A549 (cell line): Measurements from ENCODE around the gene CHD6. TPM values are rescaled to one million over a fixed set of nuclear protein-coding genes. Genes with fewer than 3 reads are reported as not detected.

Experiments
- ATAC-seq, 2 experiments: fragments of 200-7000 bp in 1 of 2; fragments of >200 bp in 1 of 2; cut with Nextera tagmentation in 1 of 2; cut with Tn5 transposase in 1 of 2; 3 replicates each; pipeline versions ENCODE4 v1.8.0 to v1.9.1; 2018 to 2020; ENCODE audit warnings: mild to moderate bottlenecking in 1 of 2, moderate library complexity in 1 of 2
- CTCF ChIA-PET: fragments of 300-600 bp; sonication (Branson Sonifier 250); formaldehyde crosslinking; extraction: SDS; loops from one replicate; lab custom pipeline; 2021; ENCODE audit warnings: antibody characterized with exemption, inconsistent platforms; lab: Yijun Ruan, JAX
- POLR2A ChIA-PET: fragments of 350-600 bp; formaldehyde crosslinking; extraction: SDS; loops from one replicate; lab custom pipeline; 2021; ENCODE audit warnings: antibody characterized with exemption, inconsistent platforms; lab: Yijun Ruan, JAX
- DNase-seq, 2 experiments: peaks; one replicate each; pipeline versions ENCODE4 v3.0.0 to v3.0.0-alpha.2; 2011 to 2016; ENCODE audit warnings: low read depth in 1 of 2, low spot score in 1 of 2
- FAIRE-seq: peaks from 2 replicates; lab custom pipeline; 2011; peaks lifted over from hg19 to GRCh38; lab: Jason Lieb, UNC
- H3K27ac ChIP-seq, 2 experiments: fragments of >200 bp; sonication (Bioruptor Twin); formaldehyde crosslinking; 3 replicates each; pipeline ENCODE4 v1.5.1; 2016 to 2017
- H3K4me1 ChIP-seq: fragments of >200 bp; sonication (Bioruptor Twin); formaldehyde crosslinking; 3 replicates; pipeline ENCODE4 v1.6.1; 2016
- H3K4me2 ChIP-seq: fragments of >200 bp; sonication (Bioruptor Twin); formaldehyde crosslinking; 3 replicates; pipeline ENCODE4 v1.6.1; 2016
- H3K4me3 ChIP-seq: fragments of >200 bp; sonication (Bioruptor Twin); formaldehyde crosslinking; 3 replicates; pipeline ENCODE4 v1.5.1; 2016
- H3K9me3 ChIP-seq: fragments of >200 bp; sonication (Bioruptor Twin); formaldehyde crosslinking; 3 replicates; pipeline ENCODE4 v1.6.1; 2016
- BHLHE40 ChIP-seq: IDR thresholded peaks from 2 replicates; pipeline ENCODE4 v1.6.1; 2012; ENCODE audit warnings: low read depth, low read length, inconsistent platforms
- CEBPB ChIP-seq, 2 experiments: fragments of >200 bp in 1 of 2; sonication (Bioruptor Twin) in 1 of 2; formaldehyde crosslinking in 1 of 2; IDR thresholded peaks; 2 replicates each; pipeline ENCODE4 v1.6.1; 2012 to 2016
- CHD4 ChIP-seq: fragments of 200-600 bp; sonication (generic); IDR thresholded peaks from 2 replicates; pipeline ENCODE4 v1.6.1; 2016; ENCODE audit warnings: antibody characterized with exemption, mild to moderate bottlenecking, borderline replicate concordance
- EHMT2 ChIP-seq: fragments of 200-600 bp; sonication (generic); IDR thresholded peaks from 2 replicates; pipeline ENCODE4 v1.6.1; 2016; ENCODE audit warnings: antibody characterized with exemption, low read depth, mild to moderate bottlenecking, moderate library complexity
- FOSL2 ChIP-seq, 2 experiments: fragments of 450-650 bp in 1 of 2; fragments of >200 bp in 1 of 2; sonication (Bioruptor Twin) in 1 of 2; formaldehyde crosslinking; IDR thresholded peaks; 2 replicates each; pipeline versions ENCODE4 v1.5.0 to v1.6.1; 2016 to 2020; ENCODE audit warnings: mild to moderate bottlenecking in 1 of 2, moderate library complexity in 1 of 2
- HOXA7 ChIP-seq: fragments of 250-450 bp; sonication (Bioruptor Pico); IDR thresholded peaks from 2 replicates; pipeline ENCODE4 v1.5.0; 2020; ENCODE audit warnings: mild to moderate bottlenecking, moderate library complexity
- HOXB13 ChIP-seq: fragments of 250-450 bp; sonication (Bioruptor Pico); IDR thresholded peaks from 2 replicates; pipeline ENCODE4 v1.5.0; 2020; ENCODE audit warnings: low read depth, mild to moderate bottlenecking, moderate library complexity
- JUNB ChIP-seq: fragments of >200 bp; sonication (Bioruptor Twin); formaldehyde crosslinking; IDR thresholded peaks from 2 replicates; pipeline ENCODE4 v1.6.1; 2016
- MAFK ChIP-seq: fragments of 450-650 bp; IDR thresholded peaks from 2 replicates; pipeline ENCODE4 v1.6.1; 2014; ENCODE audit not compliant: partially characterized antibody
- MAZ ChIP-seq: fragments of 150-350 bp; IDR thresholded peaks from 2 replicates; pipeline ENCODE4 v1.6.1; 2014; ENCODE audit warnings: antibody characterized with exemption, low read depth, low read length, borderline replicate concordance
- MYC ChIP-seq: IDR thresholded peaks from 2 replicates; pipeline ENCODE4 v1.6.1; 2012; ENCODE audit warnings: mild to moderate bottlenecking, inconsistent platforms, low read length, improper control_type of control experiment, borderline replicate concordance
- PHF8 ChIP-seq: fragments of 200-600 bp; sonication (generic); IDR thresholded peaks from 2 replicates; pipeline ENCODE4 v1.6.1; 2016; ENCODE audit warnings: low read depth, mild to moderate bottlenecking, antibody characterized with exemption, moderate library complexity, borderline replicate concordance
- POLR2A ChIP-seq: IDR thresholded peaks from 2 replicates; pipeline ENCODE4 v1.6.1; 2012; ENCODE audit warnings: mild to moderate bottlenecking, low read length
- RCOR1 ChIP-seq: fragments of 150-350 bp; IDR thresholded peaks from 2 replicates; pipeline ENCODE4 v1.6.1; 2014; ENCODE audit warnings: antibody characterized with exemption, low read length, low read depth
- RFX5 ChIP-seq: fragments of 450-650 bp; IDR thresholded peaks from 2 replicates; pipeline ENCODE4 v1.7.1; 2014; ENCODE audit warnings: antibody characterized with exemption, mild to moderate bottlenecking, moderate library complexity
- RNF2 ChIP-seq: fragments of 200-600 bp; sonication (generic); IDR thresholded peaks from 2 replicates; pipeline ENCODE4 v1.6.1; 2016; ENCODE audit warnings: low read depth, mild to moderate bottlenecking, antibody characterized with exemption, moderate library complexity, borderline replicate concordance
- SMC3 ChIP-seq: fragments of >200 bp; sonication (Bioruptor Twin); formaldehyde crosslinking; IDR thresholded peaks from 3 replicates; pipeline ENCODE4 v1.6.1; 2018; ENCODE audit warnings: inconsistent platforms
- TFCP2L1 ChIP-seq: fragments of 250-450 bp; sonication (Bioruptor Pico); IDR thresholded peaks from 2 replicates; pipeline ENCODE4 v1.5.0; 2021; ENCODE audit warnings: mild to moderate bottlenecking
- ZC3H11A ChIP-seq: fragments of 450-650 bp; IDR thresholded peaks from 2 replicates; pipeline ENCODE4 v1.6.1; 2014; ENCODE audit warnings: antibody characterized with exemption, mild to moderate bottlenecking
- ZFP36 ChIP-seq: fragments of 450-650 bp; IDR thresholded peaks from 2 replicates; pipeline ENCODE4 v1.6.1; 2014; ENCODE audit warnings: borderline replicate concordance; ENCODE audit not compliant: partially characterized antibody
- WGBS: methylation state at CpG from one replicate; pipeline ENCODE4 v1.1.6; 2017; ENCODE audit errors: missing lambda C conversion rate; 5-methylcytosine and 5-hydroxymethylcytosine counted together
- polyA plus RNA-seq, 4 experiments: library from polyadenylated mRNA; depleted of rRNA in 3 of 4; stranded (reverse); fragments of >200 nt; fragmentation: RNase III in 1 of 4; extraction: RNeasy Plus Mini Kit Qiagen cat#74134 plus additional on column Dnase treatment in 1 of 4; gene quantifications; 2 replicates in 3 of 4; 3 replicates in 1 of 4; pipeline ENCODE4 v1.2.3, GENCODE V29; 2011 to 2017
- TF ChIP-seq, protein P1 (sequence below): fragments of >200 bp; sonication (Bioruptor Twin); formaldehyde crosslinking; IDR thresholded peaks from 3 replicates; pipeline ENCODE4 v1.5.1; 2016
- TF ChIP-seq, protein P2 (sequence below): fragments of 450-650 bp; IDR thresholded peaks from 2 replicates; pipeline ENCODE4 v1.6.1; 2014; ENCODE audit warnings: antibody characterized with exemption
- TF ChIP-seq, protein P3 (sequence below): fragments of 150-350 bp; IDR thresholded peaks from 2 replicates; pipeline ENCODE4 v1.6.1; 2014; ENCODE audit warnings: low read depth, mild to moderate bottlenecking, low read length
- TF ChIP-seq, protein P4 (sequence below): fragments of >200 bp; sonication (Bioruptor Twin); formaldehyde crosslinking; IDR thresholded peaks from 3 replicates; pipeline ENCODE4 v1.6.1; 2016

The CHD6 gene
- polyA plus RNA-seq, 2 of the 4 experiments (the other 2 are of a cell fraction): 8.2 to 22.6 TPM

DNA sequence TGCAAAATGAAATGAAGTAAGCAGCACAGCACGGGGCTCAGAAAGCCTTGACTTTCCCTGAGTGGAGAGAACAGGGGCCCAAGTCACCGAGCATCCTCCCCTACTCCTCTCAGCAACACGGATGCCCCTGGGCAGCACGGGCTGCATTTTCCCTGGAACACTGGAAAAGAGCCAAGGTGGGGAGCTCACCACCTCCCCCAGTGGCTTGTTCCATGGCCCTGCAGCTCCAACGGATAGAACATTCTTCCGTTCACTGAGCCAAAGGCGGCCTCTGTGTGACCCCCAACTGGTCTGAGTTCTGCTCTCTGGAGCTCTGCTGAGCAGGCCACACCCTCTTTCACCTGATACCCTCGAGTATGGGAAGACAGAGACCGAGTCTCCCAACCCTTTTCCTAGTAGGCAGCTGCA lies 230.7 kb downstream of the CHD6 start:
- DNase-seq (no peak), ATAC-seq (peak; percentile 57 to 63; a peak in 4 of 6 replicates), FAIRE-seq (no peak)
- H3K4me3 ChIP-seq: no peak overlapping the region
- no peaks in the 10 kb centered on the region for H3K9me3 ChIP-seq
- H3K27ac ChIP-seq: no peak overlapping the region
- POLR2A ChIA-PET: no interaction called here
- WGBS: 50% methylated on average over 9 of the region's 9 CpGs
- no peaks in the 10 kb centered on the region for H3K4me1 ChIP-seq
- TF ChIP-seq CHD4 (no peak), RCOR1 (no peak), RFX5 (no peak), JUNB (no peak), MAZ (no peak), HOXA7 (no peak), SMC3 (no peak), BHLHE40 (no peak), RNF2 (no peak), MYC (no peak)
- TF ChIP-seq, protein P1, sequence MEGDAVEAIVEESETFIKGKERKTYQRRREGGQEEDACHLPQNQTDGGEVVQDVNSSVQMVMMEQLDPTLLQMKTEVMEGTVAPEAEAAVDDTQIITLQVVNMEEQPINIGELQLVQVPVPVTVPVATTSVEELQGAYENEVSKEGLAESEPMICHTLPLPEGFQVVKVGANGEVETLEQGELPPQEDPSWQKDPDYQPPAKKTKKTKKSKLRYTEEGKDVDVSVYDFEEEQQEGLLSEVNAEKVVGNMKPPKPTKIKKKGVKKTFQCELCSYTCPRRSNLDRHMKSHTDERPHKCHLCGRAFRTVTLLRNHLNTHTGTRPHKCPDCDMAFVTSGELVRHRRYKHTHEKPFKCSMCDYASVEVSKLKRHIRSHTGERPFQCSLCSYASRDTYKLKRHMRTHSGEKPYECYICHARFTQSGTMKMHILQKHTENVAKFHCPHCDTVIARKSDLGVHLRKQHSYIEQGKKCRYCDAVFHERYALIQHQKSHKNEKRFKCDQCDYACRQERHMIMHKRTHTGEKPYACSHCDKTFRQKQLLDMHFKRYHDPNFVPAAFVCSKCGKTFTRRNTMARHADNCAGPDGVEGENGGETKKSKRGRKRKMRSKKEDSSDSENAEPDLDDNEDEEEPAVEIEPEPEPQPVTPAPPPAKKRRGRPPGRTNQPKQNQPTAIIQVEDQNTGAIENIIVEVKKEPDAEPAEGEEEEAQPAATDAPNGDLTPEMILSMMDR: no peak
- TF ChIP-seq, protein P2, sequence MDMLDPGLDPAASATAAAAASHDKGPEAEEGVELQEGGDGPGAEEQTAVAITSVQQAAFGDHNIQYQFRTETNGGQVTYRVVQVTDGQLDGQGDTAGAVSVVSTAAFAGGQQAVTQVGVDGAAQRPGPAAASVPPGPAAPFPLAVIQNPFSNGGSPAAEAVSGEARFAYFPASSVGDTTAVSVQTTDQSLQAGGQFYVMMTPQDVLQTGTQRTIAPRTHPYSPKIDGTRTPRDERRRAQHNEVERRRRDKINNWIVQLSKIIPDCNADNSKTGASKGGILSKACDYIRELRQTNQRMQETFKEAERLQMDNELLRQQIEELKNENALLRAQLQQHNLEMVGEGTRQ: no peak
- TF ChIP-seq, protein P3, sequence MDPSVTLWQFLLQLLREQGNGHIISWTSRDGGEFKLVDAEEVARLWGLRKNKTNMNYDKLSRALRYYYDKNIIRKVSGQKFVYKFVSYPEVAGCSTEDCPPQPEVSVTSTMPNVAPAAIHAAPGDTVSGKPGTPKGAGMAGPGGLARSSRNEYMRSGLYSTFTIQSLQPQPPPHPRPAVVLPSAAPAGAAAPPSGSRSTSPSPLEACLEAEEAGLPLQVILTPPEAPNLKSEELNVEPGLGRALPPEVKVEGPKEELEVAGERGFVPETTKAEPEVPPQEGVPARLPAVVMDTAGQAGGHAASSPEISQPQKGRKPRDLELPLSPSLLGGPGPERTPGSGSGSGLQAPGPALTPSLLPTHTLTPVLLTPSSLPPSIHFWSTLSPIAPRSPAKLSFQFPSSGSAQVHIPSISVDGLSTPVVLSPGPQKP: no peak
- CTCF ChIA-PET: no interaction called here
- no peak overlapping the region for H3K4me2 ChIP-seq

DNA sequence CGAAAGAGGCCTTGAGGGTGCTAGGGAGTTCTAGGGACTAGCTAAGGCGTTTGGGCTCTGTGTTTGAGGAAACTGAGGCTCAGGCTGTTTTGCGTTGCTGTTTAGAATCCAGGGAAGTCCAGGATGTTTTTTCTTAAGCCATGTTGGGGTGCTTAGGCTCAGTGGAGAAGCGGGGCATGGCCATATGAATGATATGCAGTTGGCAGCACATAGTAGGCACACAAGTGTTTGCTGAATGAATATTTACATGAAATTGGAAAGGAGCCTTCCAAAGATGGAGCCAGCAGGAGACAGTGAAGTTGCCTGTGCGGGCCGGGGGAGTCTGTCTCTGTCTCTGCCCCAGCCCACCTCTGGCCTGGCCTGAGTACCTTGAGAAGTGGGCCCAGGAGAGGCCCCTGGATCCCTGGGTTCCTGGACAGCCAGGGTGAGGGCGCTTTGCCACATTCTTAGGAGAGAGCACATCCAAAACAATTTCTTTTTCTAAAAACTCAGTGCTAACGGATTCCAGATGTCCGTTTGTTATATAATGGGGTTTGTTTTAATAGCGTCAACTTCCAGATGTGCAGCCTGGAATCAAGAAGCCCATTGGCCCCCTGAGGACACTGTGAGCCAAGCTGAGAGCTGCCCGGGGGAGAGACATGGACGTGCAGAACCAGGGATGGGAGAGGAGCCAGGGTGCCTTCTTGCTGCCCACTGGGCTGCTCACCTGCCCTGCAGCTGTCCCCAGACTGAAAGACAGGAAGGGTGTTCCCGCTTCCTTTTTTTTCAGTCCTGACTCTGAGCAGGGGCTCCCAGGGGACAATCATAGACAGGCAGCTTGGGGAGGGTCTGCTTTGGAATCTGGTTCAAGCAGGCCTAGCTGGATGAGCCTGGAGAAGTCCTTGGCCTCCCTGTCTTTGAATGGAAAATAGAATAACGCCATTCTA lies 231.4 kb downstream of the CHD6 start:
- POLR2A ChIA-PET: no interaction called here
- no peak overlapping the region for H3K4me2 ChIP-seq
- DNase-seq (no peak), ATAC-seq (no peak)
- H3K4me1 ChIP-seq: no peaks in the 10 kb centered on the region
- H3K27ac ChIP-seq: no peak overlapping the region
- CTCF ChIA-PET: no interaction called here
- 68% methylated on average over 14 of the region's 14 CpGs for WGBS
- TF ChIP-seq ZFP36 (no peak), MAFK (no peak), TFCP2L1 (CRISPR knock-in tag) (no peak), ZC3H11A (no peak), FOSL2 (IDR thresholded peaks at IDR 0.05) (no peak), FOSL2 (CRISPR knock-in tag; IDR thresholded peaks at IDR 0.05) (no peak), MYC (no peak), EHMT2 (no peak), HOXB13 (CRISPR knock-in tag) (no peak), PHF8 (no peak), POLR2A (no peak), CEBPB (IDR thresholded peaks at IDR 0.05) (no peak)
- TF ChIP-seq, protein P4, sequence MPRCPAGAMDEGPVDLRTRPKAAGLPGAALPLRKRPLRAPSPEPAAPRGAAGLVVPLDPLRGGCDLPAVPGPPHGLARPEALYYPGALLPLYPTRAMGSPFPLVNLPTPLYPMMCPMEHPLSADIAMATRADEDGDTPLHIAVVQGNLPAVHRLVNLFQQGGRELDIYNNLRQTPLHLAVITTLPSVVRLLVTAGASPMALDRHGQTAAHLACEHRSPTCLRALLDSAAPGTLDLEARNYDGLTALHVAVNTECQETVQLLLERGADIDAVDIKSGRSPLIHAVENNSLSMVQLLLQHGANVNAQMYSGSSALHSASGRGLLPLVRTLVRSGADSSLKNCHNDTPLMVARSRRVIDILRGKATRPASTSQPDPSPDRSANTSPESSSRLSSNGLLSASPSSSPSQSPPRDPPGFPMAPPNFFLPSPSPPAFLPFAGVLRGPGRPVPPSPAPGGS: no peak
- TF ChIP-seq, protein P1: no peak
- TF ChIP-seq, all 56 proteins: peak for 0
- FAIRE-seq: no peak
- Histone ChIP-seq H3K4me3 (no peak overlapping the region), H3K9me3 (no peaks in the 10 kb centered on the region)
